Stomach (tissue), 9 donors: ENCODE data around the gene TOMM20L. TPM values are rescaled to one million over a fixed set of nuclear protein-coding genes. Genes with fewer than 3 reads are reported as not detected.

Experiments
- DNase-seq, 2 donors: peaks; one replicate each; pipeline versions ENCODE4 v3.0.0 to v3.0.0-alpha.2; 2013 to 2019
- H3K27ac ChIP-seq, 5 donors: fragments of 200-600 bp in 4 of 5; sonication (generic) in 4 of 5; one replicate each; pipeline ENCODE4 v1.5.1; 2013 to 2019; ENCODE audit warnings: mild to moderate bottlenecking in 1 of 5, moderate library complexity in 1 of 5
- H3K27me3 ChIP-seq, 3 donors: fragments of 200-600 bp; sonication (generic); one replicate each; pipeline ENCODE4 v1.5.1; 2017 to 2019; ENCODE audit warnings: mixed run types in 1 of 3
- H3K36me3 ChIP-seq, 4 donors: fragments of 200-600 bp; sonication (generic); 1 replicate in 3 of 4; 2 replicates in 1 of 4; pipeline ENCODE4 v1.5.1; 2016 to 2019
- H3K4me1 ChIP-seq, 4 donors: fragments of 200-600 bp; sonication (generic); one replicate each; pipeline ENCODE4 v1.5.1; 2016 to 2019
- H3K4me3 ChIP-seq, 4 donors: fragments of 200-600 bp; sonication (generic) in 3 of 4; one replicate each; pipeline ENCODE4 v1.5.1; 2016 to 2019; ENCODE audit warnings: mild to moderate bottlenecking in 1 of 4
- H3K9me3 ChIP-seq, 4 donors: fragments of 200-600 bp; sonication (generic); one replicate each; pipeline ENCODE4 v1.5.1; 2016 to 2019
- EP300 ChIP-seq: sonication (generic); formaldehyde crosslinking; IDR thresholded peaks from one replicate; pipeline ENCODE4 v1.6.1; 2017; ENCODE audit warnings: antibody characterized with exemption
- POLR2A ChIP-seq, 4 donors: fragments of 450-650 bp; IDR thresholded peaks; one replicate each; pipeline ENCODE4 v1.6.1; 2016; ENCODE audit warnings: antibody characterized with exemption in 4 of 4, control low read depth in 2 of 4, mild to moderate bottlenecking in 1 of 4, moderate library complexity in 1 of 4
- POLR2AphosphoS5 ChIP-seq, 3 donors: sonication (generic); formaldehyde crosslinking; IDR thresholded peaks; one replicate each; pipeline ENCODE4 v1.6.1; 2016; ENCODE audit warnings: antibody characterized with exemption in 3 of 3
- WGBS, 5 donors: extraction: QIAGEN DNeasy Blood & Tissue Kit in 3 of 5; methylation state at CpG; one replicate each; pipeline versions ENCODE4 v1.1.5 to v1.1.7; 2013 to 2018; 5-methylcytosine and 5-hydroxymethylcytosine counted together
- intact Hi-C: fragments of 100-400 bp; cut with DNase I; formaldehyde crosslinking; loops from one replicate; pipeline ENCODE4 v1.15.1; 2023; ENCODE audit warnings: low total_unique reads
- polyA plus RNA-seq, 3 donors: library from polyadenylated mRNA; stranded (reverse); fragments of 200-250 nt; gene quantifications; one replicate each; pipeline ENCODE4 v1.2.3, GENCODE V29; 2013
- total RNA-seq, 5 donors: library from RNA; depleted of rRNA; stranded (reverse); fragments of >200 nt; gene quantifications; one replicate each; pipeline versions ENCODE4 v1.1.0 to v1.2.3, GENCODE V29; 2014 to 2016
- TF ChIP-seq, protein P1 (sequence below), 7 experiments: fragments of 450-650 bp in 4 of 7; fragments of 200-600 bp in 3 of 7; sonication (generic) in 3 of 7; IDR thresholded peaks; one replicate each; pipeline ENCODE4 v1.5.1; 2016 to 2019; ENCODE audit warnings: antibody characterized with exemption in 7 of 7, control low read depth in 2 of 7, mild to moderate bottlenecking in 1 of 7
- donor health status: healthy with polysubstance abuse.
- donor health status: Bipolar disorder and iron deficiency.
- donor health status: healthy.

The TOMM20L gene
- total and polyA plus RNA-seq, 8 donors, result not detected

DNA sequence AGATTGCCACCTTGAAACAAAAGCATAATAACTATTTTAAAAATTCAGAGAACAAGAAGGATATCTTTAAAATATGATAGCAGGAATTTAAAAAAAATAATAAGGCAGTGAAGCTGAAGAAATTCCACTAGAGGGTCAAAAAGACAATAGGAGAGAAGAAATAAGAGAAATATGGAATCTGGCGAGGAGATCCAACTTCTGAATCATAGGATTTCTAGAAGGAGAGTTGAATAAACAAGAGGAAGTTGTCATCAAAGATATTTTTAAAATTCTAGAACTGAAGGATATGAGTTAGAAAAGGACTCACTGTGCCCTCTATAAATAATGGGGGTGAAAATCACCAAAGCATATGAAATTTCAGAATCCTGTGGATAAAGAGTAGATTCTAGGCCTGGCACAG is 26.8 kb upstream of the TOMM20L start:
- Histone ChIP-seq H3K36me3 (peaks cover 13 to 99% (median 98%) of the 10 kb centered on the region in 4 donors), H3K27me3 (no peaks in the 10 kb centered on the region), H3K9me3 (no peaks in the 10 kb centered on the region), H3K4me3 (no peak overlapping the region), H3K4me1 (no peaks in the 10 kb centered on the region), H3K27ac (no peak overlapping the region)
- intact Hi-C loops, result no loop called here
- WGBS, 5 donors, result 86 to 97% (median 90%) methylated on average over 1 of the region's 1 CpG
- TF ChIP-seq POLR2A (IDR thresholded peaks at IDR 0.05) (no peak), POLR2AphosphoS5 (IDR thresholded peaks at IDR 0.05) (no peak), EP300 (no peak)
- TF ChIP-seq, protein P1, sequence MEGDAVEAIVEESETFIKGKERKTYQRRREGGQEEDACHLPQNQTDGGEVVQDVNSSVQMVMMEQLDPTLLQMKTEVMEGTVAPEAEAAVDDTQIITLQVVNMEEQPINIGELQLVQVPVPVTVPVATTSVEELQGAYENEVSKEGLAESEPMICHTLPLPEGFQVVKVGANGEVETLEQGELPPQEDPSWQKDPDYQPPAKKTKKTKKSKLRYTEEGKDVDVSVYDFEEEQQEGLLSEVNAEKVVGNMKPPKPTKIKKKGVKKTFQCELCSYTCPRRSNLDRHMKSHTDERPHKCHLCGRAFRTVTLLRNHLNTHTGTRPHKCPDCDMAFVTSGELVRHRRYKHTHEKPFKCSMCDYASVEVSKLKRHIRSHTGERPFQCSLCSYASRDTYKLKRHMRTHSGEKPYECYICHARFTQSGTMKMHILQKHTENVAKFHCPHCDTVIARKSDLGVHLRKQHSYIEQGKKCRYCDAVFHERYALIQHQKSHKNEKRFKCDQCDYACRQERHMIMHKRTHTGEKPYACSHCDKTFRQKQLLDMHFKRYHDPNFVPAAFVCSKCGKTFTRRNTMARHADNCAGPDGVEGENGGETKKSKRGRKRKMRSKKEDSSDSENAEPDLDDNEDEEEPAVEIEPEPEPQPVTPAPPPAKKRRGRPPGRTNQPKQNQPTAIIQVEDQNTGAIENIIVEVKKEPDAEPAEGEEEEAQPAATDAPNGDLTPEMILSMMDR (IDR thresholded peaks at IDR 0.05), result no peak
- DNase-seq, result no peak

DNA sequence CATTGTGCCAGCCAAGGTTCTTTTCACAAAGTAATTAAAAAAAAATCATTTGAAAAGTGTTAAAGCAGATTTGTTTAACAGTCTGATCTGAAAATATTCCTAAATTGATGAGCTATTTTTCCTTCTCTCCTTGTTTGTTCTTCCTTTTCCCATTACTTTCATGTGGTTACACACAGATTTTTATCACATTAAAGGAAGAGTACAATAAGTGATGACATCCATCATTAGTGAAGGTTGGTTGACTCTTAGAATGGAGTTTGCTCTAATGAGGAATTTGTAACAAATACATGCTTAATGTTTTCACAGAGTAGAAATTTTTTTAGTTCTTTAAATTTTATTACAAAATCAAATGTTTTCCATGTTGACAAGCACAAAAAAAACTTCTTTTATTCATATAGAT is 18.9 kb upstream of the TOMM20L start:
- Histone ChIP-seq H3K4me3 (no peak overlapping the region), H3K4me1 (no peaks in the 10 kb centered on the region), H3K27ac (no peak overlapping the region), H3K27me3 (no peaks in the 10 kb centered on the region), H3K36me3 (peaks cover 10 to 95% (median 78%) of the 10 kb centered on the region in 4 donors), H3K9me3 (no peaks in the 10 kb centered on the region)
- intact Hi-C loops, result no loop called here
- TF ChIP-seq, protein P1 (IDR thresholded peaks at IDR 0.05), result no peak
- no peak for TF ChIP-seq POLR2A (IDR thresholded peaks at IDR 0.05)
- TF ChIP-seq EP300, result no peak
- no peak for TF ChIP-seq POLR2AphosphoS5 (IDR thresholded peaks at IDR 0.05)
- DNase-seq, result no peak

DNA sequence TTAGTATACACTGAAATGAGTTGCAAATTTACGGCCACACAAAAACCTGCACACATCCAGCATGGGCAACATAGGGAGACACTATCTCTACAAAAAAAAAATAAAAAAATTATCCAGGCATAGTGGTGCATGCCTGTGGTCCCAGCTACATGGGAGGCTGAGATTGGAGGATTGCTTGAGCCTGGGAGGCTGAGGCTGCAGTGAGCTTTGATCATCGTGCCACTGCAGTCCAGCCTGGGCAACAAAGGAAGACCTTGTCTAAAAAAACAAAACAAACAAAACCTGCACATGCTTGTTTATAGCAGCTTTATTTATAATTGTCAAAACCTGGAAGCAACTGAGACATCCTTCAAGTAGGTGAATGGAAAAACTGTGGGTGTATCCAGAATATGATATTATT is 4.9 kb upstream of the TOMM20L start:
- no peak for TF ChIP-seq EP300
- TF ChIP-seq POLR2AphosphoS5 (IDR thresholded peaks at IDR 0.05), result no peak
- no peak for TF ChIP-seq POLR2A (IDR thresholded peaks at IDR 0.05)
- TF ChIP-seq, protein P1 (IDR thresholded peaks at IDR 0.05), result no peak
- intact Hi-C loops, result no loop called here
- no peak overlapping the region for H3K4me3 ChIP-seq
- peaks cover 0 to 9% (median 7%) of the 10 kb centered on the region in 4 donors for H3K4me1 ChIP-seq
- no peaks in the 10 kb centered on the region for H3K9me3 ChIP-seq
- 58 to 90% (median 83%) methylated on average over 2 of the region's 2 CpGs for WGBS, 5 donors
- H3K36me3 ChIP-seq, result peaks cover 0 to 7% (median 2%) of the 10 kb centered on the region in 4 donors
- H3K27ac ChIP-seq, result no peak overlapping the region
- H3K27me3 ChIP-seq, result no peaks in the 10 kb centered on the region
- DNase-seq, result no peak

DNA sequence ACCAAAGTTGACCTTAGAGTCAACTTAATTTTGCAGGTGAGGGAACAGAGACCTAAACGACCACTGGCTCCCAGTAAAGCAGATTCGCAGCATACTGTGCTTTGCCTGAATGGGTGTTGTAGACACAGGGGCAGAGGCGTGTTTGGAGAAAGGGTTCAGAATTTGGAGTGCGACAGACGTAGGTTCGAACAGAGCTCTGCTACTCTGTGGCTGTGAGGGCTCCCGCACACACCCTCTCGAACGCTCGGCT is 243 bp upstream of the TOMM20L start:
- no peak for TF ChIP-seq EP300
- no peak for TF ChIP-seq POLR2A (IDR thresholded peaks at IDR 0.05)
- no peak for TF ChIP-seq POLR2AphosphoS5 (IDR thresholded peaks at IDR 0.05)
- TF ChIP-seq, protein P1 (IDR thresholded peaks at IDR 0.05), result no peak
- Histone ChIP-seq H3K9me3 (no peaks in the 10 kb centered on the region), H3K4me3 (peak overlapping the region; percentile 54 to 66 (median 64)), H3K27me3 (no peaks in the 10 kb centered on the region), H3K36me3 (no peaks in the 10 kb centered on the region), H3K4me1 (peaks cover 6 to 21% (median 14%) of the 10 kb centered on the region in 4 donors), H3K27ac (peak overlapping the region; percentile 80 to 90 (median 83))
- 7 to 20% (median 11%) methylated on average over 4 to 10 of the region's 10 CpGs for WGBS, 5 donors
- DNase-seq, result no peak
- intact Hi-C loops, result no loop called here
